Heart left ventricle (tissue), 16 donors: ENCODE measurements around the gene KIAA1217. TPM values are rescaled to one million over a fixed set of nuclear protein-coding genes. Genes with fewer than 3 reads are reported as not detected.
"Not testable (repeated sequence)": the region's sequence is repeated elsewhere in the genome, so short reads cannot be mapped to it uniquely, and the experiment has no call there.

Experiments
- ATAC-seq, 4 donors: fragments of 200-7000 bp; cut with Tn5 transposase; one replicate each; pipeline ENCODE4 v1.9.1; 2020 to 2022; ENCODE audit warnings: moderate library complexity in 4 of 4, mild to moderate bottlenecking in 3 of 4, moderate number of reproducible peaks in 1 of 4
- DNase-seq, 5 donors: peaks; one replicate each; pipeline ENCODE4 v3.0.0-alpha.2; 2020
- H3K27ac ChIP-seq, 12 donors: fragments of 200-600 bp; sonication (generic) in 4 of 12; one replicate each; pipeline versions ENCODE4 v1.5.0 to v1.8.0; 2016 to 2022; ENCODE audit warnings: mild to moderate bottlenecking in 2 of 12
- H3K27me3 ChIP-seq, 9 donors: fragments of 200-600 bp; sonication (generic) in 2 of 9; one replicate each; pipeline versions ENCODE4 v1.5.1 to v1.8.0; 2016 to 2022; ENCODE audit warnings: mild to moderate bottlenecking in 3 of 9
- H3K36me3 ChIP-seq, 9 donors: fragments of 200-600 bp; sonication (generic) in 2 of 9; one replicate each; pipeline versions ENCODE4 v1.5.0 to v1.8.0; 2018 to 2022; ENCODE audit warnings: mild to moderate bottlenecking in 2 of 9
- H3K4me1 ChIP-seq, 12 donors: fragments of 200-600 bp; sonication (generic) in 4 of 12; one replicate each; pipeline versions ENCODE4 v1.5.0 to v1.8.0; 2016 to 2022; ENCODE audit warnings: mild to moderate bottlenecking in 3 of 12
- H3K4me3 ChIP-seq, 12 donors: fragments of 200-600 bp; sonication (generic) in 4 of 12; one replicate each; pipeline versions ENCODE4 v1.5.0 to v1.8.0; 2017 to 2022; ENCODE audit warnings: mild to moderate bottlenecking in 9 of 12, moderate library complexity in 4 of 12
- H3K9me3 ChIP-seq, 12 donors: fragments of 200-600 bp; sonication (generic) in 4 of 12; one replicate each; pipeline versions ENCODE4 v1.5.0 to v1.8.0; 2016 to 2022; ENCODE audit warnings: mild to moderate bottlenecking in 1 of 12
- POLR2A ChIP-seq, 2 donors: fragments of 450-650 bp; IDR thresholded peaks; one replicate each; pipeline ENCODE4 v1.6.1; 2017; ENCODE audit warnings: antibody characterized with exemption in 2 of 2, mild to moderate bottlenecking in 2 of 2, moderate library complexity in 2 of 2
- WGBS, 4 donors: extraction: QIAGEN DNeasy Blood & Tissue Kit in 2 of 4; methylation state at CpG; one replicate each; pipeline versions ENCODE4 v1.1.5 to v1.1.7; 2013 to 2018; 5-methylcytosine and 5-hydroxymethylcytosine counted together
- intact Hi-C, 10 donors: fragments of 100-400 bp; cut with DNase I; formaldehyde crosslinking; loops; one replicate each; pipeline versions ENCODE4 v1.11.1 to v1.14.2; 2022
- polyA plus RNA-seq, 2 donors: library from polyadenylated mRNA; stranded (reverse); fragments of 200-250 nt; gene quantifications; one replicate each; pipeline ENCODE4 v1.2.3, GENCODE V29; 2013
- total RNA-seq, 9 donors: library from RNA; depleted of rRNA in 2 of 9; stranded (reverse); fragments of >200 nt in 2 of 9; fragmentation: NEBNext Ultra II Directional in 3 of 9; extraction: Animal tissue kit (Norgen Biotek cat#: 25700) in 3 of 9; gene quantifications; one replicate each; pipeline versions ENCODE4 v1.1.0 to v1.2.4, GENCODE V29; 2016 to 2023
- TF ChIP-seq, protein P1 (sequence below), 12 donors: fragments of 200-600 bp; sonication (generic) in 4 of 12; IDR thresholded peaks; one replicate each; pipeline versions ENCODE4 v1.5.0 to v1.8.0; 2018 to 2022; ENCODE audit warnings: antibody characterized with exemption in 12 of 12, mild to moderate bottlenecking in 5 of 12
- donor health status: ischemic (EF 13 %, LVEDD 7.1; RV severe dilation, severe dysfunction).
- donor health status: healthy with polysubstance abuse.
- donor health status: DM: no; HTN: yes; CAD: no.
- donor health status: DM: no; HTN: no; CAD: no.
- donor health status: ischemic (EF 25% LVEDD 6.9; RV normal size, moderate dysfunction).
- donor health status: ischemic (EF 25% LVEDD 5.7; RV mildly dilated, moderate dysfunction).
- donor health status: healthy.
- donor health status: DM: yes; HTN: yes; CAD: no.
- donor health status: ischemic (EF 35%, LVEDD 5.7; RV mildly dilated, moderate dysfunction).
- donor health status: nonischemic (EF 11% LVEDD 7.7; RV severe dilation, severe dysfunction).
- donor health status: DM: yes; HTN: yes; CAD: no.
- donor health status: PGD.
- donor health status: ischemic (EF 29% LVEDD 5.4; RV normal size, mild dysfunction).
- donor health status: nonischemic (EF 23%, LVEDD 6.1; RV moderate dilation, normal function).

KIAA1217 gene
- total and polyA plus RNA-seq, 11 donors, result 12.7 to 66.7 (median 33.5) TPM

DNA sequence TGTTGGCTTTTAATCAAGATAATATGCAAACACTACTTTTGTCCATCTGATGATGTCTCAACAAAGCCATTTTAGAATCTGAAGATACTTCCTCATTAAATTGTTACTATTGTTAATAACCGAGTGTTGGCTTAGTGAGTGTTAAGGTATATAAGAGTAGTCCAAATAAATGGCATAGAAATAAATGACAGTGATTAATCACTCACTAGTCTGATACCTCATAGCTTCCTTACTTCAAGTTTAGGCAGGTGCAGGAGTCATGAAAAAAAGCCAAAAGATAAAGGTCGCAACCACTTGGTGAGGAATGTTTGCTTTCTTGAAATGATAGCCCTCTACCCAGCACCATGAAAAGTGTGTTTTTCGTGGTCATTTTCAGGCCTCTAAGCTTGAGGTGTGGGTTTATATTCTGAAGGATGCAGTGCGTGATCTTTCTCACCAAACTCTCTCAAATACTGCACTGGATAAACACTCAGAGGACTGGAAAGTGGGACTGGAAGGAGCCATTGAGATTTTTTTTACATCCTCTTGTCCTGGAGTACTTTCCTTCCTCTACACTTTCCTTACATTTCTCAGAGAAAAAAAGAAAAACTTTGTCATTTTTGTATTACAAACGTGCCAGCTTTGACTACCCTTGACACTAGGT, 138.1 kb downstream of the KIAA1217 start:
- Histone ChIP-seq H3K9me3 (no peaks in the 10 kb centered on the region), H3K27ac (no peak overlapping the region), H3K4me1 (peaks cover 10 to 56% (median 42%) of the 10 kb centered on the region in 12 donors), H3K4me3 (no peak overlapping the region), H3K36me3 (no peaks in the 10 kb centered on the region), H3K27me3 (no peaks in the 10 kb centered on the region)
- WGBS, 4 donors, result 82 to 88% (median 84%) methylated on average over 5 of the region's 5 CpGs
- no peak for TF ChIP-seq POLR2A (IDR thresholded peaks at IDR 0.05)
- TF ChIP-seq, protein P1, sequence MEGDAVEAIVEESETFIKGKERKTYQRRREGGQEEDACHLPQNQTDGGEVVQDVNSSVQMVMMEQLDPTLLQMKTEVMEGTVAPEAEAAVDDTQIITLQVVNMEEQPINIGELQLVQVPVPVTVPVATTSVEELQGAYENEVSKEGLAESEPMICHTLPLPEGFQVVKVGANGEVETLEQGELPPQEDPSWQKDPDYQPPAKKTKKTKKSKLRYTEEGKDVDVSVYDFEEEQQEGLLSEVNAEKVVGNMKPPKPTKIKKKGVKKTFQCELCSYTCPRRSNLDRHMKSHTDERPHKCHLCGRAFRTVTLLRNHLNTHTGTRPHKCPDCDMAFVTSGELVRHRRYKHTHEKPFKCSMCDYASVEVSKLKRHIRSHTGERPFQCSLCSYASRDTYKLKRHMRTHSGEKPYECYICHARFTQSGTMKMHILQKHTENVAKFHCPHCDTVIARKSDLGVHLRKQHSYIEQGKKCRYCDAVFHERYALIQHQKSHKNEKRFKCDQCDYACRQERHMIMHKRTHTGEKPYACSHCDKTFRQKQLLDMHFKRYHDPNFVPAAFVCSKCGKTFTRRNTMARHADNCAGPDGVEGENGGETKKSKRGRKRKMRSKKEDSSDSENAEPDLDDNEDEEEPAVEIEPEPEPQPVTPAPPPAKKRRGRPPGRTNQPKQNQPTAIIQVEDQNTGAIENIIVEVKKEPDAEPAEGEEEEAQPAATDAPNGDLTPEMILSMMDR (IDR thresholded peaks at IDR 0.05), result no peak
- ATAC-seq, result no peak
- no peak for DNase-seq
- intact Hi-C loops, result loop anchor here in 1 of 10 donors (10.0 kb wide), 1 partner anchor 132 kb away; no protein-coding TSS in a partner anchor

DNA sequence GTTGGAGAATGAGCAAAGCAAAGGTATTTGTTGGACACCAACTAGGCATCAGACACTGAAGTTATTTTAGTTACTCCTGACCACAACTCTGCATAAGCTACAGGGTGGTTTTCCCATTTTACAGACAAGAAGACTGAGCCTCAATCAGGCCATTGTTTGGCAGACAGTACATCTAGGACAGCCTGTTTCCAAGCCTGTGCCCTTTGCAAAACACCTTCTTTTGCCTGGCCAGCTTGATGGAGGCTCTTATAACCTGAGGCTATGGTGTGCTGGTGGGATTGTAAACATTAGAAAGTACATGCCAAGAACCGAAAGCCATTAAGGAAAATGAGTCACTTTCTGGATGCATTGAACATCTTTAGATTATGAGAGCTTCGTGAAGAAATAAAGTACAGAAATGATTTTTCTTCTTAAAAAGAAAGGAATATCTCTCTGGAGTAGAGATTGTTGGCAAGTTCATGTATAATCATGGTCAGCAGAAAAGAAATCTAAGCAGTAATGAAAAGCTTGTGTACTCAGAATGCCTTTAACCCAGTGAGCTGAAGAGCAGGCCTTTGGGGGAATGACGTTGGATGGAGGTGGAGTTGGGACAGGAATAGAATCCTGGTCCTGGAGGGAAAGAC, 140.6 kb downstream of the KIAA1217 start:
- Histone ChIP-seq H3K27ac (peak overlapping the region in 3 of 12 donors; percentile 2 to 19 (median 11)), H3K36me3 (no peaks in the 10 kb centered on the region), H3K9me3 (no peaks in the 10 kb centered on the region), H3K4me3 (no peak overlapping the region), H3K27me3 (no peaks in the 10 kb centered on the region), H3K4me1 (peaks cover 8 to 38% (median 28%) of the 10 kb centered on the region in 12 donors)
- intact Hi-C loops, result loop anchor here in 1 of 10 donors (10.0 kb wide), 1 partner anchor 135 kb away; no protein-coding TSS in a partner anchor
- TF ChIP-seq, protein P1 (IDR thresholded peaks at IDR 0.05), result no peak
- no peak for TF ChIP-seq POLR2A (IDR thresholded peaks at IDR 0.05)
- ATAC-seq (peak in 2 of 4 donors; percentile 43 to 74), DNase-seq (no peak)
- WGBS, 4 donors, result 41 to 53% (median 45%) methylated on average over 3 of the region's 3 CpGs

DNA sequence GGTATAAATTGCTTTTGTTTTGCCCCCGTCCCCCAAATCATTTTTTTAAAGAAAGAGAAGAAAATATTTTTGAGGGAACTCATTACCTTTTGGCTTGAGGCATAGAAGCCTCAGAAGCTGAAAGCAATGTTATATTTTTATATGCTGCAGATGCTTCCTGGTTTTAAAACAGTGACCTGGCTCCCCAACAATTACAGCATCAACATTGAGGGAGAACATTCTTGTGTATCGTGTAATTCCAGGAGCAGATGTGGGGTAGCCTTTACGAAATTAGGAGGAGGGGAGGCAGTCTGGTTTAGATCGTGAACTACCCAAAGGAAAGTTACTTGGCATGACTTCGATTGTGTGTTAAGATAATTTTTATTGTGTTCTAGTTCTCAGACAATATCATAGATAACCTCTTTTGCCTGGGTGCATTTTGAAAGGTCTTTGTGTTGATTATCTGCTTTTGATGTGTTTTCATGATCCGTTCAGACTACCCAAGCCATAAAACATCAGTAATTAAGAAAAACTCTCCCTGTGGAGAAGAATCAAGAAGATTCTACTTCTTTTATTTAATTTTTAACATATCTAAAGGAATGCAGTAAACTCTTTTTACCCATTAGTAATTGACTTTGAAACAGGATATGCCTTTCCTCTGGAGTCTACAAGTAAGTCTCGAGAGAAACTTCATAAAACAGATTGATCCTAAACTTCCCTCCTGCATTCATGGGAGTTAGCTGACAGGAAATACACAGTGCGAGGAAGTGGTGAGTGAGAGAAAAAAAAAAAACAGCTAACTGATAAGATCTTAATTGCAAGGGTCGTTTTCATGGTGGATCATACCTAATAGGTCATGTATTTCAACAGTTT, 141.4 kb downstream of the KIAA1217 start:
- H3K4me3 ChIP-seq, result no peak overlapping the region
- DNase-seq (no peak), ATAC-seq (no peak)
- H3K27me3 ChIP-seq, result no peaks in the 10 kb centered on the region
- no peaks in the 10 kb centered on the region for H3K36me3 ChIP-seq
- peak overlapping the region in 6 of 12 donors; percentile 2 to 26 (median 14) for H3K27ac ChIP-seq
- intact Hi-C loops, result no loop called here
- no peaks in the 10 kb centered on the region for H3K9me3 ChIP-seq
- H3K4me1 ChIP-seq, result peaks cover 5 to 32% (median 20%) of the 10 kb centered on the region in 12 donors
- TF ChIP-seq, protein P1 (IDR thresholded peaks at IDR 0.05), result no peak
- TF ChIP-seq POLR2A (IDR thresholded peaks at IDR 0.05), result no peak
- 49 to 55% (median 52%) methylated on average over 9 of the region's 9 CpGs for WGBS, 4 donors

DNA sequence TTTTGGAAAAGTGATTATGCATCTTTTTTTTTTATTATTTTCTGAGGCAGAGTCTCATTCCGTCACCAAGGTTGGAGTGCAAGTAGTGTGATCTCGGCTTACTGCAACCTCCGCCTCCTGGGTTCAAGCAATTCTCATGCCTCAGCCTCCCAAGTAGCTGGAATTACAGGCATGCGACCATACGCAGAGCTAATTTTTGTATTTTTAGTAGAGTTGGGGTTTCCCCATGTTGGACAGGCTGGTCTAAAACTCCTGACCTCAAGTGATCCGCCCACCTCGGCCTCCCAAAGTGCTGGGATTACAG, 141.9 kb downstream of the KIAA1217 start:
- H3K9me3 ChIP-seq, DNase-seq, H3K4me3 ChIP-seq, H3K27me3 ChIP-seq, intact Hi-C loops, H3K36me3 ChIP-seq, ATAC-seq: not testable (repeated sequence)
- peak overlapping the region in 2 of 12 donors; percentile 2 to 8 for H3K27ac ChIP-seq
- H3K4me1 ChIP-seq, result peaks cover 5 to 29% (median 19%) of the 10 kb centered on the region in 12 donors
- WGBS, 4 donors, result 82 to 86% (median 85%) methylated on average over 7 of the region's 7 CpGs
